ENCODE data around the gene RNF141.
A peak's percentile ranks its signal among the peaks of the same experiment; 100 is the strongest.

Gene RNF141

DNA sequence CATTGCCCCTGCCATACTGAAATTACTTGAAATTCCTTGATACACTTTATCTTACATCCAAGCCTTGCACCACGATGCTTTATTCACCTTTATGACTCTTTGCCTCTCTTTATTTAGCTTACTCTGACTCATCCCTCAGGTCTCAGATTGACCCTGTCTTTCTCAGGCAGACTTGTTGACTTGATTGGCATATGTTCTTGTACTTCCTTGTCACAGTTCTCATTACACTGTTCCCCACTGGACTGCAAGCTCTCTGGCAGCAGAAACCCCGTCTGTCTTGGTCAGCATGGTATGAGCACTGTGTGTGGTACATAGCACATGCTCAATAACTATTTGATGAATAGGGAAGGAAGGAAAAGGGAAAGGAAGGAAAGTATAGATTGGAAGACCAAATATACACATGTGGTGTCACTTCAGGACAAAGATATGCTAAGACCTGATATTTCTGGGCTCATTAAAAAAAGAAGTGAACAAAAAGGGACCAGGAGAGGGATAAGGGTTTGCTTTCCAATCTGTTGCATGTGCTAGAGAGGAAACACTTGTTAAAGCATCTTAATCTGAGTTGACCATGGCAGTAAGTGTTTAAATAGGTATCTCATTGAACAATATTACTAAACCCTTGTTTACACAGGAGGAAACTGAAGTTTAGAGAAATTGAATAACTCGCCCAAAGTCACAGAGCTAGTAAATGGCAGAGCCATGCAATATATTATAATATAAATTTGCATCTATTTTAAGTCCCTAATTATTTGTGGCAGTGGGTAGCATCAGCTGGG is 20.2 kb upstream of the RNF141 start:
- DNase-seq (ENCODE audit: low read depth) = peak; percentile 31

DNA sequence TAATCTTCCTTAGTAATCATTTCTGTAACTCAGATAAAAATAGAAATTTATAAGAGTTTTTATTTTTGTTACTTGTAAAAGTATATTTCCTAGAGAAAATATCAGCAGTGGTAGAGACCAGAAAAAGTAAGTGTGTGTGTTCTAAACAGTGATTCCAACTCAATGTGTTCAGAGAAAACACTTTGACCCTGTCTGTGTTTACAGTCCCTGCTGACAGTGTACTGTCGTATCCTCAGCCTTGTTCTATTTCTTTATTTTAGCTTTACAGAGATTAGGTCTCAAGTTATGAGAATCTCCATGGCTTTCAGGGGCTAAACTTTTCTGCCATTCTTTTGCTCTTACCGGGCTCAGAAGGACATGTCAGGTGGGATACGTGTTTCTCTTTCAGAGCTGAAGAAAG is 17.3 kb upstream of the RNF141 start:
- DNase-seq (ENCODE audit: low read depth) = no peak

DNA sequence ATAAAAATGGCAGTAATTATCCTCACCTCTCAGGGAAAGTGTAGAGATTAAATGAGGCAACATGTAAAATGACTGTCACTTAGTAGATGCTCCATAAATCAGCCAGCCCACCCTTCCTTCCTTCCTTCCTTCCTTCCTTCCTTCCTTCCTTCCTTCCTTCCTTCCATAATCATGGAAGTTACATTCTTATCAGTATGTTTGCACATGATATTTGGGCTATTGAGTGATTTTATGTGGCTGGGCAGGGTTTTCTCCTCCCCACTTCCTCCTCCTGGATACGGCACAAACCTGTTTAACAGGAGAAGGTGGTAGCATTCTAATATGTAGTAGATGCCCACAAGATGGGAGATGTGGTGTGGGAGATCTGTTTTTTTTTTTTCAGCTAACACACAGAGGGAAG is 15.6 kb upstream of the RNF141 start:
- DNase-seq (ENCODE audit: low read depth) = no peak

DNA sequence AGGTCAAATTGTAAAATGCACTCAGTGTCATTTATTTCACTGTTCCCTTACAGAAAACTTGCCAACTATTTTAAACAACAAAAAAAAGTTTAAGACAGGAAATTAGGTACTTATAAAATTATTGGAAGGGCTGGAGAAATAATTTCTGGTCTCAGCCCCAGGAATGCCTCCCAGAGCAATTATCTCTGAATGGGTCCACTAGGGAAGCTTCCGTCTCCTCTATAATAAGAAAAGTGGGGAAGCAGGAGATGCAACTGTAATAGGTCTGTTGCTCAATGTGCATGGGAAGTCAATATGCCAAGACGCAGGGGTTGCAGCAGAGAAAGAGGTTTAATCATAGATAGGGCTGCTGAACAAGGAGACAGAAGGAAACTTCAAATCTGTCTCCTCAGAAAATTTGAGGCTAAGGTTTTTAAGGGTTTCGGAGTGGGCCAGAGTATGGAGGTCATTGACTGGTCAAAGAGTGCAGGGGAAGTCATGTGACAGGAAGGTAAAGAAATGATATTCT is 10.9 kb upstream of the RNF141 start:
- no peak for DNase-seq (ENCODE audit: low read depth)

DNA sequence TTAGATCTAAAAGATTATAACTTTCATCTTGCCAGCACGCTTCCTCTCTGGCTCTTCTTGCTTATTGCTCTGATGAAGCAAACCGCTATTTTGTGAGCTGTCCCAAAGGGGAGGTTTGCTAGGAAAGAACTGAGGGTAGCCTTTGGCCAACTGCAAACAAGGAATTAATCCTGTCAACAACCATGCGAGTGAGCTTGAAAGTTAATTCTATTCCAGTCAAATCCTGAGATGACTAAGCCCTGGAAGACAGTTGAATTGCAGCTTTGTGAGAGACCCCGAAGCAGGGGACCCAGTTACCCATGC is 10.3 kb upstream of the RNF141 start:
- DNase-seq (ENCODE audit: low read depth) = no peak

DNA sequence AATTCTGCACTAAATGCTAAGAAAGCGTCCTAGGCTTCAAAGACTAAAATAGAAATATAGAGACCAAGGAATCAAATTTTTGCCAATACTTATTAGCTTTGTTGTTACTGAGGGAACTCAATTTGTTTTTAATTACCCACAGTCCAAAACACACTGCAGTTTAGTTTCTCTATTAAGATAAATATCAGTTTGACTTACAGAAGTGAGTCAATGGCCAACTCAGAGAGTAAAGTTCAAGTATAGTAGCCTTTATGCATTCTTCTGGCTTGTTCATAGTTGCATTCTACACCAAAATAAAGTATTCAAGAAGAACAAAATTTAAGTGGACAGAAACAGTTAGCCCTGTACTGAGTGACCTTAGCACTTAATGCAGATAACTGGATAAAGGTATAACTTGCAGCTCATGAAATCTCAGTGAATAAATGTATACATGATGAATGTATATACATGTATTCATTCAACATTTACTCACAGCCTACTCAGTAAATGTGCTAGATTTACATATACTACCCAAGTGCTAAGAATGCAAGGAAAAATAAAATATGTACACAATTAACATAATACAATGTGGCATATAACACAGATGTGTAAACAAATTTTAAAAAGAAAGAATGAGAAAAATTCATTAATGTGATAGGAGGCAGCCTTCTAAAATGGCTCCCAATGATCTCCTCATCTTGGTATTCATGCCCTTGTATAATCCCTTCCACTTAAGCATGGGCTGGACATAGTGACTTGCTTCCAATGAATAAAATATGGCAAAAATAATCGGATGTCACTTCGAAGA is 9.7 kb upstream of the RNF141 start:
- peak; percentile 68 for DNase-seq (ENCODE audit: low read depth)

DNA sequence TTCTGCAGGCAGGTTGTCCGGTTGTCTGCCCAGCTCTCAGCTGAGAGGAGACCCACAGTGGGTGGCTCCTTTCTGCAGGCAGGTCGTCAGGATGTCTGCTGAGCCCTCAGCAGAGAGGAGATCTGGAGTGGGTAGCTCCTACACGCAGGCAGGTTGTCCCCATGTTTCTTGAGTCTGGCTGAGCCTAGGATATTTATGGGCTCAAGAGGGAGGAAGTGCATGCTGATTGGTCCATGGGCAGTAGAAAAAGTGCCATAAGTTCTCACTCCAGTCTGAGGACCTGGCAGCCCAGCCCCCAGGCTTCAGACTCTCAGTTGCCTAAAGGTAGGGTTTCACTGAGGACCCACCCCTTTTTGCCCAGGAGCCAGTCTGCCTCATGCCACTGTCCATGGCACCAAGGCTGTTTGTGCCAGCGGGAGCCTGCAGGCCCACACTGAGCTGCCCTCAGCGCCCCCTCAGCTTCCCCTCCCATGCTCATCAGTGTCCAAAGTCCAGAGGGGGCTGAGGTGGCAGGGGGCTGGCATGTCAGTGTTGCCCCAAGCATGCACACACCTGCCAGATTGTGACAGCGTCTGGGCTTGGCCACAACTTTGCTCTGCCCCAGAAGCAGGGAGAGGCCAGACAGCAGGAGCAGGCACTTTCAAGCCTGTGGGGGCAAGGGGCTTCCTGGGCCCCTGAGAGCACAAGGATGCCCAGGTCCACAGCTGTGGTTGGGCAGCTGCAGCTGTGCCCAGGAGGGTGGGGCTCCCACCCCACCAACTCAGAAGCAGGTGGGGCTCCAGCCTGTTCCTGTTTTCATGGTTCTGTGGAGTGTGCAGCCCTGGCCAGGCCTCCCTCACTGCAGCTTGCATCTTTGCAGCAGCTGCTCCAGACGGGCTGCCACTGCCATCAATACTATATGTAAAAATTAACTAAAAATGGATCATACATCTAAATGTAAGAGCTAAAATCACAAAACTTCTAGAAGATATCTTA is 3.8 kb upstream of the RNF141 start:
- no peak for DNase-seq (ENCODE audit: low read depth)

DNA sequence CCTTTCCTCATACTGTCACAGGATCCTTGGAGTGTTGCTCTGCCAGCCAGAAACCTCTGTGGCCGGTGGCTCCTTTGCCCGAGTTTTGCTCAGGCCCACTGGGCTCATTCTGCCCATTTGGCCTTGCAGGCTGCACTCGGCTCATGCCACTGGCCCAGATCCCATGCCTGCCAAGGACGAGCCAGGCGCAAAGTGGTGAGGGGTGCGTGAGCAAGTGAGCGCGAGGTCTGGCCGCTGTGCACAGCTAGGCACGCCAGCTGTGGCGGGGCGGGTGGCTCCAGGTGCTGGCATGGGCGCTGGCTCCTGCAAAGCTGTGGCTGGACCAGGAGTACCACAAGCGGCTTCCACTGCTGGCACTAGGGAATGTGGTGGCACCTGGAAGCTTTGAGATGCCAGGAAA is 2.8 kb upstream of the RNF141 start:
- DNase-seq (ENCODE audit: low read depth) = no peak

DNA sequence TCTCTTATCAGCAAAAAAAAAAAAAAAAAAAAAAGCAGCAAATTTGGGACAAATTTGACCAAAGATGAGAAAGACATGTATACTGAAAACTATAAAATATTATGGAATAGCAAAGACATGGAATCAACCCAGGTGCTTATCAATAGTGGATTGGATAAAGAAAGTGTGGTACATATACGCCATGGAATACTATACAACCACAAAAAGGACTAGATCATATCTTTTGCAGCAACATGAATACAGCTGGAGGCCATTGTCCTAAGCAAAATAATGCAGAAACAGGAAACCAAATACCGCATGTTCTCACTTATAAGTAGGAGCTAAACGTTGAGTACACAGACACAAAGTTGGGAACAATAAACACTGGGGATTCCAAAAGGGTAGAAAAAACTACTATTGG is 1.8 kb upstream of the RNF141 start:
- no peak for DNase-seq (ENCODE audit: low read depth)

DNA sequence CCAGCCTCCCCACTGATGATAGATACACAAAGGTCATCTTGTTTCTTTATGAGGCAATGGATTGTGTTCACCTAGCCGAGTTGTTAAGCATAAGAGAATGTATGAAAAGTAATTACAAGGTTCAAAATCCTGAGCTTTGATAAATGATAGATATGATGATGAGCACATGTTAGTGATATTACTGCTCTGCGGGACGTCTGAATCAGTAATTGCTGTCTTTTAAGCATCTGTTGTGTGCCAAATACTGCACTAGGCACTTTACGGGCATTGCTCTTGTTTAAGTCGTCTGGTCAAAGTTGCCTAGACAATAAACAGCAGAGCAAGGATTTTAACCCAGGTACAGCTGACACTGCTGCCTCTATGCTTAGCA is 559 bp upstream of the RNF141 start:
- no peak for DNase-seq (ENCODE audit: low read depth)

DNA sequence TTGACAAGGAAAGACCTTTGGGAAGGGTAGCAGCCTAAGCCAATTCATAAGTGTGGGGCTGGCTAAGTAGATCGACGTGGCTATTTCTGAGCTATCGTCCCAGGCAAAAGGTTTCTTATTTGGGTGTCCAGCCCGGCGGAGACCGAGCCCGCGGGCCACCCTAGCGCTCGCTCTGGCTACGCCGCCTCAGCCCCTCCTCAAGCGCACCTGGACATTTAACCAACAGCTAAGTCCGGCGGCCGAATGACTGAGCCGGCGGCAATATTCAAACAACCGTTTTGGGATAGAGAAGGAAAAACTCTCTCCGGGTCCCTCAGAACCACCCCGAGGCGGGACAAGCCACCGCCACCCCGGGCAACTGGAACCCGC is 457 bp downstream of the RNF141 start:
- DNase-seq (ENCODE audit: low read depth) = peak; percentile 40

DNA sequence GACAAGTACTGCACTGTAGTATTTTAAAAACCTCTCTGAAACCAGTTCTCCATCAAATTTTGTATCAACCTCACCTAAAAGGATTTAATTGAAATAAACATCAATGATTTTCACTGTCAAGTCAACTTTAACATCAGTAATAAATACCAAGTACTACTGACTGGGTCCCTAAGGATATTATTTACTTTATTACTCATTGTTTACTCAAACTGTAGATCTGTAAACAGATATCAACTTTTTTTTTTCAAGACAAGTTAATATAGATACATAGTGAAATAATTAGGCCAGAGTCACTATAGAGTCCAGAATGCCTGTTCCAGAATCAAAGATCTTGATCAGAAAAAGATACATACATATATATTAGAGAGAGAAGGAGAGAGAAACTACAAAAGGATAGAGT is 1.6 kb downstream of the RNF141 start:
- no peak for DNase-seq (ENCODE audit: low read depth)

DNA sequence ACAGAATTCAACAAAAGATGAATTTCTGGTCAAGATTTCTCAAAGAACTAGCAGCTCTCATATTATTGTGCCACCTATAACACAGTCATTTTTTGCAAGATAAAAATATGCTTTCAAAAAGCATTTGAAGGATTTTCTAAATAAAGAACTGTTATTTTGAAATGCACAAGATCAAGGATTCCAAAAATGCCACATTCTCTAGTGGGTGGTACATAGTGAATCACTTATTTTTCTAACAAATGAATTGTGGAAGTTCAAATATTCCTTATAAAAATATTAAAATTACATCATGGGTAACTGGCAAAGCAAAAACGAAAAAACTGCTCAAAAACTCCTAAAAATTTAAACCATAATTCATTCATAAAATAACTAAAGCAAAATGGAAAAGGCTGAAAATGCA is 2.1 kb downstream of the RNF141 start:
- DNase-seq (ENCODE audit: low read depth) = no peak

DNA sequence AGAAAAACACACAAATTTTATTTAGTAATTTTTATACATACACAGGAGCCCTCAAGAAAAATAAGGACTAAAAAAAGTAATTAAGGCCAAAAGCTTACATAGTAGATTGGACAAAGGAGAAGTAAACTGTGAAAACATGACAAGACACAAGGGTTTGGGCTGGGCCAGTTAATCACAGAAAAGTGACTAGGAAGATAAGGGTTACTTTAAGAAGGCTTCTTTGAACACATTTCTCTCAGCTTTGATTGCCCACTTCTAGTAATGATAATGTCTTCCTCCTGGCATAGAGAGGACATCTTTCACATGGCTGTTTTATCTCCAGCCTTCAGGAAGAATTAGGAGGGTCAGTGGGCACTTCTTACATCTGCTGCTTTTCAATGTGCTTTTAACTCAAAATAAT is 3.4 kb downstream of the RNF141 start:
- no peak for DNase-seq (ENCODE audit: low read depth)

DNA sequence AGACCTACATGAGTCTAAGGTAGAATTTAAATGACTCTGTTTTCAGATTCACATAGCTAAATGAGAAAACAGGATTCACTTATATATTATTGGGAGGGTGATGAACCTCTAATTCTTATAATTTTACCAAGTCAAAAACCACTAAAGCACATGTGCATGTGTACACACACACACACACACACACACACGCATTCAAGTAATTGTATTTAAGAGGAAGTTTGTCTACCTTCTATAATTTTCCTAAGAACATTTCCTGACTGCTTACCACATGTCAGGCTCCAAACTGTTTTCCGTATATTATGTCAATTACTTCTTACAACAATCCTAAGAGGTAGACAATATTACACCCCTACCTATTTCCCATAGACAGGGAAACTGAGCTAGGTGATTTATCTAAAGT is 6.7 kb downstream of the RNF141 start:
- DNase-seq (ENCODE audit: low read depth) = no peak

DNA sequence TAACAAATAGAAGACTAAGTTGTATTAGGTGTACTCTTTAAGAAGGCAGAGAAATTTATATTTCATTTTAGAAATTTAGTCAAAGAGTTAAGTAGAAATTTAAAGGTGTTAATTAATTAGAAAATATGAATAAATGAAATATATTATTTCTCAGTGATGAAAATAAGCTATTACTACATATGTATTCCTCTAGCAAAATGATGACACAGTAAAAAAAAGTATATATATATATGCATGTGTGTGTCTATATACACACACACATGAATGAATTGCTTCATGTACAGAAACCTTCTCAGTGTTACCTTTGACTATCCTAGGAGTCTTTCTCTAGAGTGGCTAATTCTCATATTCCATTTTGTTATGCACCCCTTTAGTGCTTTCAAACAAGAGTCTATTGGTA is 7.7 kb downstream of the RNF141 start:
- no peak for DNase-seq (ENCODE audit: low read depth)

DNA sequence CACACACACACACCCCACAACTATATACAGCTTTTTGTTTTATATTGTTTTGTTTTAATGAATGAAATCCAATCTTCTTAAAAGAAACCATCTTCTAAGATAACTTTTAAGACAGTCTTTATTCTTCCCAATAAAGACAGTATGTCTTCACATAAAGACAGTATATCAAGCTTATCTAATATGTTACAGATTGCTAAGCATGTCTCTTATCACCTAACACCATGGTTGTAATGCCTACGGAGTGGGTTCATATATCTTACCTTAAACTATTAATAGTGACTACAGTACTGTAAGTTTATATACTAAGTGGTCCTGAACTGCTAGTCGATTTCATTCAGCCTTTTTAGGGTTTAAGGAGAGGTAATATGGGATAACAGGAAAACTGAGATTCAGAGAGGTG is 8.5 kb downstream of the RNF141 start:
- DNase-seq (ENCODE audit: low read depth) = no peak

DNA sequence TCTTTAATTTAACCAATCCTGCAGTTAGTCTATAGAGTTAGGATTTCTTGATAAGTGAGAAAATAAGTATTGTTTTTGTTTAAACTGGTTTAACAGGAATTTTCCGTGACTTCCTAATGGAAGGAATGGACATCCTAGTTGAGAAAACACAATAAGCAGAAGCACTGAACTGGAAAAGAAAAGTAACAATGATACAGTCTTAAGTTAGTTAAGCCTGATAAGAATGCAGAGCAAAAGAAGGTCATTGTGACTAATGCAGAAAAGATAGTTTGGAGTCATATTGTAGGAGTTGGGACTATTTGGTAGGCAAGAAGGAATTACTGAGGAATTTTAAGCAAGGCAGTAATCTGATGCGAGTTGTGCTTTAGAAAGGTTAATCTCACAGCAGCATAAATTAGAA is 11.7 kb downstream of the RNF141 start:
- DNase-seq (ENCODE audit: low read depth) = peak; percentile 66

DNA sequence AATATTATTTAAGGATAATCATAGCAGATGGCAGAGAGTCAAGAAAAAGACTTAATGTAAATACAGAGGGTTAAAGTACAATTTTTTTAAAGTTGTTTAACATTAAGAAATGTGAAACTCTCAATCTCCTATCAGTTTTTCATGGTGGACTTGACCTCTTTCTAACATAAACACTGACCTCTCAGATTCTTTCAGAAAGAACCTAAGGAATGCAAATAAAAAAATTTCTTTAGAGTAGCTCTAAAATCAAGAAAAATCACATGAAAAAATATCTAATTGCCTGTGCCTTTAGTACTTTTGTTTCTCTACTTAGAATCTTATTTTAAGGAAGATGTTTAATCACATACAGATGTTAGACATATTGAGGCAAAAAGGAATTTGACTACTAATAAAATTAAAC is 12.9 kb downstream of the RNF141 start:
- DNase-seq (ENCODE audit: low read depth) = peak; percentile 50

DNA sequence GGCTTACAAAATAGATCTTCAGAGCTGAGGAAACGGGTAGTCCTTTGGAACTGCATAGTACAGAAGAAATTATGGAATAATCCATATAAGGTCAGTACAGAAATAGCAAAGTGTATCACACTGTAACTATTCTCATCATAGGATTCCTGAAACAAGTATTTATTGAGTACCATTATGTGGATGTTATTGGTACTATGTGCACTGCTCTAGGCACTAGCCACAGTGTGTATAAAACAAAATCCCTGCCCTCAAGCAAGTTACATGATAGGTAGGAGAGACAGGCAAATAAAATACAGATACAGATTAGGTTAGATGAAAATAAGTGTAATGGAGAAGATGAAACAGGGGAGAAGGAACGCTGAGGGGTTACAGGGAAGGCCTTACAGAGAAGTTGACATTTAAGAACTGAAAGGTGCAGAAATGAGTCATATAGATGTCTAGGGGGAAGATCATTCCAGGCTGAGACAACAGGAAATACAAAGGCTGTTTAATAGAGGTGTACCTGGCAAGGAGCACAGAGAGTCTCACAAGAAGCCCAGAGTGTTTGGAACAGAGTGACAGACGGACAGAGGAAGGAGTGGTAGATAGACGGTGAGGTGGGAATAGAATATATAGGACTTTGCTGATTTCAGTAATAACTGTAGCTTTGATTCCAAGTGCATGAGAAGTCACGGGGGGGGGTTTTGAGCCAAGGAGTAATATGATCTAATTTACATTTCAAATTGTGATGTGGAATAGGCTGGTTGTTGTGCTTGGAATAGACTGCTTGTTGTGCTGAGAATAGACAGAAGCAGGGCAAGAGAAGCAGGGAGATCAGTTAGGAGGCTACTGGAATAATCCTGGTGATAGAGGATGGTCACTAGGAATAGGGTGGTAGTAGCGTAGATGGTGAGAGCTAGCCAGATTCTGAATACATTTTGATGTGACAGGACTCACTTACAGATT is 13.7 kb downstream of the RNF141 start:
- DNase-seq (ENCODE audit: low read depth) = peak; percentile 64

DNA sequence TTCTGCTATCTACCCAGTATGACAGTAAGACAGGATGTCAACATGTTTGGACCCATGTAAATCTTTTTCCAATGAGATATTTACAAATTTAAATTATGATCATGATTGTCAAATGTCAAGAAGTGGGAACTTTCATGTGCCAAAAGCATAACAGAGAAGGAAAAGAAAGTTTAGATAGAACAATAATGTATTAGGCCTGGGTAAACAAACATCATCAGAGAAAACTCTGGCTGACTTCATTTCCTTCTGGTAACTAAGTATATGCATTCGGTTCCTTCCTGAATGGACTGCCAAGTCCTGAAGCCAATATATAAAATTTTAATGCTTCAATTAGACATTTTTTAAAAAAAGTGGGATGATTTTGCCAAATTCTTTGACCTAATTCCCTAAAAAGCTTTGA is 16.5 kb downstream of the RNF141 start:
- DNase-seq (ENCODE audit: low read depth) = no peak

DNA sequence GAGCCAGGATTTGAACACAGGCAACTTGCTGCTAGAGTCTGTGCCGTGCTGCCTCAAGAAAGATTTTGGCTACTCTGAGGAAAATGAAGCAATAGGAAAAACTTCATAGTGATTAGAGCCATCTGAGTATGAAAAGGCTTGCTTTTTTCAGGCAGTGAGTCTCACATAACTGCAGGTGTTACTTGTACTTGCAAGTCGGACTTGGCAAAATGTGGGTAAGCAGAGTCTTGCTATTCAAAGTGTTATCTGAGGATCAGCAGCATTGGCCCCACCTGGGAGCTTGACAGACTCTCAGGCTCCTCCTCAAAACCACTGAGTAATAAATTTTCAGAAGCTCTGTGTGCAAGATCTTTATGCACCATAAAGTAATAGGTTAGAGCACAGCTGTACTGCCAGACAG is 18.1 kb downstream of the RNF141 start:
- DNase-seq (ENCODE audit: low read depth) = no peak
